ENCODE data around the gene ALG12. TPM values are rescaled to one million over a fixed set of nuclear protein-coding genes. Genes with fewer than 3 reads are reported as not detected.

The ALG12 gene
- total RNA-seq, 1 experiment from 2014 or later = 29.2 TPM

- TF ChIP-seq HMGXB4 (CRISPR knock-in tag; IDR thresholded peaks at IDR 0.05) (no peak), GRHL2 (CRISPR knock-in tag; IDR thresholded peaks at IDR 0.05; ENCODE audit: insufficient replicate concordance, severe bottlenecking) (no peak), GTF2I (CRISPR knock-in tag; conservative IDR thresholded peaks at IDR 0.05) (no peak), NFYB (CRISPR knock-in tag; conservative IDR thresholded peaks at IDR 0.05; ENCODE audit: low read depth) (no peak), SMAD4 (CRISPR knock-in tag; IDR thresholded peaks at IDR 0.05) (no peak), ESRRA (CRISPR knock-in tag; IDR thresholded peaks at IDR 0.05; ENCODE audit: borderline replicate concordance) (no peak), PREB (CRISPR knock-in tag; IDR thresholded peaks at IDR 0.05; ENCODE audit: borderline replicate concordance) (no peak)
Measured at GRCh38 chr22:49879871-49880270, 38.4 kb downstream of the ALG12 start (continued).

- Mint-ChIP-seq H3K4me1 (peaks cover 9% of the 10 kb centered on the region), H3K27me3 (ENCODE audit: low read depth) (no peaks in the 10 kb centered on the region), H3K36me3 (peaks cover 43% of the 10 kb centered on the region), H3K9me3 (peaks cover 9% of the 10 kb centered on the region), H3K27ac (no peak overlapping the region), H3K4me3 (no peak overlapping the region)
- ChIA-PET CTCF (no interaction called here), POLR2A (no interaction called here)
- DNase-seq (ENCODE audit: low spot score) = no peak
- no peak for ATAC-seq
- TF ChIP-seq ZNF416 (CRISPR knock-in tag; IDR thresholded peaks at IDR 0.05) = no peak
- no peak for TF ChIP-seq CREB1 (CRISPR knock-in tag; IDR thresholded peaks at IDR 0.05)
- no peak for TF ChIP-seq ZNF138 (CRISPR knock-in tag; conservative IDR thresholded peaks at IDR 0.05)
- TF ChIP-seq NFYB (CRISPR knock-in tag; conservative IDR thresholded peaks at IDR 0.05; ENCODE audit: low read depth) = no peak
- TF ChIP-seq CREM (CRISPR knock-in tag; IDR thresholded peaks at IDR 0.05) = no peak
- no peak for TF ChIP-seq AR (CRISPR knock-in tag; IDR thresholded peaks at IDR 0.05)
- no peak for TF ChIP-seq E2F5 (CRISPR knock-in tag; IDR thresholded peaks at IDR 0.05)
- no peak for TF ChIP-seq E2F1 (CRISPR knock-in tag; IDR thresholded peaks at IDR 0.05)
- no peak for TF ChIP-seq ATF2 (CRISPR knock-in tag; IDR thresholded peaks at IDR 0.05; ENCODE audit: borderline replicate concordance, low read depth)
- no peak for TF ChIP-seq FOXK1 (CRISPR knock-in tag; IDR thresholded peaks at IDR 0.05)
- TF ChIP-seq ZNF317 (CRISPR knock-in tag; IDR thresholded peaks at IDR 0.05; ENCODE audit: borderline replicate concordance, low read depth) = no peak
Measured at GRCh38 chr22:49878206-49878605, 40.0 kb downstream of the ALG12 start.

Measured in WTC11 (cell line).